Astrocyte (in vitro differentiated cells and primary cell): ENCODE data around the gene CYREN.

Experiments
- CTCF ChIP-seq: IDR thresholded peaks from 2 replicates; pipeline ENCODE4 v1.5.1; 2011; ENCODE audit warnings: low read depth, mild to moderate bottlenecking, inconsistent platforms, low read length, moderate library complexity; ENCODE audit not compliant: insufficient read depth
- EZH2 ChIP-seq: IDR thresholded peaks from 2 replicates; pipeline ENCODE4 v1.6.1; 2012; ENCODE audit warnings: mild to moderate bottlenecking, low read length, inconsistent platforms; ENCODE audit not compliant: insufficient read depth

GRCh38 chr7:135180122-135180521 lies 9.6 kb upstream of the CYREN start:
- TF ChIP-seq CTCF, result no peak
- TF ChIP-seq EZH2, result no peak
